Activated CD8-positive, alpha-beta memory T cell treated with anti-CD3 and anti-CD28 coated beads, Interleukin-2, amount 50 U/mL, for 24 hours (primary cell): ENCODE results near the gene SLC25A29.

ENCODE experiments used
- DNase-seq: peaks from one replicate; pipeline ENCODE4 v3.0.0-alpha.2; 2020; ENCODE audit errors: extremely low read depth

Gene SLC25A29

GRCh38 chr14:100332071-100332639 is 25.9 kb upstream of the SLC25A29 start:
- no peak for DNase-seq

GRCh38 chr14:100330388-100330931 is 24.2 kb upstream of the SLC25A29 start:
- DNase-seq: no peak

- no peak for DNase-seq
Measured at GRCh38 chr14:100330007-100330344, 23.7 kb upstream of the SLC25A29 start.

GRCh38 chr14:100329233-100330006 is 23.2 kb upstream of the SLC25A29 start:
- DNase-seq: no peak

GRCh38 chr14:100328495-100329163 is 22.4 kb upstream of the SLC25A29 start:
- no peak for DNase-seq

GRCh38 chr14:100327128-100327527 is 20.9 kb upstream of the SLC25A29 start:
- DNase-seq: no peak

- DNase-seq: no peak
Measured at GRCh38 chr14:100325958-100326357, 19.7 kb upstream of the SLC25A29 start.

GRCh38 chr14:100325231-100325632 is 19.0 kb upstream of the SLC25A29 start:
- no peak for DNase-seq

- DNase-seq: no peak
Measured at GRCh38 chr14:100323942-100324307, 17.7 kb upstream of the SLC25A29 start.

- DNase-seq: no peak
Measured at GRCh38 chr14:100323121-100323941, 17.1 kb upstream of the SLC25A29 start, which contains the start of gene SLC25A47. Gene SLC25A47, plus strand, starts transcription at chr14:100323339. Its CDS starts 76 bp downstream, at chr14:100323415.

- DNase-seq: no peak
Measured at GRCh38 chr14:100322138-100322957, 16.1 kb upstream of the SLC25A29 start.

GRCh38 chr14:100321473-100322137 is 15.4 kb upstream of the SLC25A29 start:
- no peak for DNase-seq

- DNase-seq: no peak
Measured at GRCh38 chr14:100320157-100320856, 14.1 kb upstream of the SLC25A29 start.

GRCh38 chr14:100317912-100318808 is 11.9 kb upstream of the SLC25A29 start:
- peak; percentile 25 for DNase-seq

GRCh38 chr14:100317389-100317788 is 11.1 kb upstream of the SLC25A29 start:
- DNase-seq: no peak

GRCh38 chr14:100314724-100315123 is 8.5 kb upstream of the SLC25A29 start:
- DNase-seq: no peak

GRCh38 chr14:100313464-100314230 is 7.4 kb upstream of the SLC25A29 start:
- no peak for DNase-seq

- DNase-seq: no peak
Measured at GRCh38 chr14:100312877-100313400, 6.7 kb upstream of the SLC25A29 start.
